WI38 (cell line): Measurements from ENCODE around the gene HES1.

Experiments
- H3K4me3 ChIP-seq: 2 replicates; pipeline ENCODE4 v1.5.1; 2011; ENCODE audit warnings: low read depth, mild to moderate bottlenecking, control low read depth, low read length
- TF ChIP-seq, protein P1 (sequence below): IDR thresholded peaks from 2 replicates; pipeline ENCODE4 v1.5.1; 2012; ENCODE audit warnings: low read depth, mild to moderate bottlenecking, control low read depth, low read length

Gene HES1

GRCh38 chr3:194098081-194098842 is 37.7 kb upstream of the HES1 start:
- no peak overlapping the region for H3K4me3 ChIP-seq
- TF ChIP-seq, protein P1, sequence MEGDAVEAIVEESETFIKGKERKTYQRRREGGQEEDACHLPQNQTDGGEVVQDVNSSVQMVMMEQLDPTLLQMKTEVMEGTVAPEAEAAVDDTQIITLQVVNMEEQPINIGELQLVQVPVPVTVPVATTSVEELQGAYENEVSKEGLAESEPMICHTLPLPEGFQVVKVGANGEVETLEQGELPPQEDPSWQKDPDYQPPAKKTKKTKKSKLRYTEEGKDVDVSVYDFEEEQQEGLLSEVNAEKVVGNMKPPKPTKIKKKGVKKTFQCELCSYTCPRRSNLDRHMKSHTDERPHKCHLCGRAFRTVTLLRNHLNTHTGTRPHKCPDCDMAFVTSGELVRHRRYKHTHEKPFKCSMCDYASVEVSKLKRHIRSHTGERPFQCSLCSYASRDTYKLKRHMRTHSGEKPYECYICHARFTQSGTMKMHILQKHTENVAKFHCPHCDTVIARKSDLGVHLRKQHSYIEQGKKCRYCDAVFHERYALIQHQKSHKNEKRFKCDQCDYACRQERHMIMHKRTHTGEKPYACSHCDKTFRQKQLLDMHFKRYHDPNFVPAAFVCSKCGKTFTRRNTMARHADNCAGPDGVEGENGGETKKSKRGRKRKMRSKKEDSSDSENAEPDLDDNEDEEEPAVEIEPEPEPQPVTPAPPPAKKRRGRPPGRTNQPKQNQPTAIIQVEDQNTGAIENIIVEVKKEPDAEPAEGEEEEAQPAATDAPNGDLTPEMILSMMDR: no peak

GRCh38 chr3:194098843-194099183 is 37.1 kb upstream of the HES1 start:
- H3K4me3 ChIP-seq: no peak overlapping the region
- TF ChIP-seq, protein P1: no peak

- H3K4me3 ChIP-seq: no peak overlapping the region
- TF ChIP-seq, protein P1: no peak
Observed at GRCh38 chr3:194099215-194099614, 36.7 kb upstream of the HES1 start.

DNA sequence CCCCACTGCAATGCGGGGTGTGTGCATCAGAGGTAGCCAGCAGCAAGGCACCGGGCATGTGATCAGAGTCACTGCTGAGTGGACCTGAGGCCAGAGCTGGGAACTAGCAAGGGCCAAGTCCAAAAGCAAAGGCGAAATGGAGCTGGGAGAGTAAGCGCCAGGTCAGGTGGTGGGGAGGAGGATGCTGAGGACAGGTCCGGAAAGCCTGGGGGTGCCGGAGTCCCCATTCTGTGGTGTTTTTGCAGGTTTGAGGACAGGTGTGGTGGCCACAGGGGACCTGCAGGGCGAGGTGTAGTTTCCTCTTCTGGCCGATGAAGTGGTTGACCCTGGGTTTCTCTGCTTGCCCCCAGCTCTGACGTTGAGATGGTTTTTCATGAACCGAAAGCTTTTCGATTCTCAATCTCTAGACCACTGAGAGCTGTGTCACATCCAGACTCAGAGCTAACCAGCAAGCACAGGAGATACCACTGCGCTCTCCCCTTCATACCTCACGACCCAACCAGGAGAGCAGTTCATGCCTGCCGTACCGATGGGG is 35.0 kb upstream of the HES1 start:
- TF ChIP-seq, protein P1: no peak
- no peak overlapping the region for H3K4me3 ChIP-seq

- TF ChIP-seq, protein P1: no peak
- H3K4me3 ChIP-seq: no peak overlapping the region
Observed at GRCh38 chr3:194101592-194102432, 34.1 kb upstream of the HES1 start.

GRCh38 chr3:194102436-194102835 is 33.5 kb upstream of the HES1 start:
- TF ChIP-seq, protein P1: no peak
- H3K4me3 ChIP-seq: no peak overlapping the region

- H3K4me3 ChIP-seq: no peak overlapping the region
- TF ChIP-seq, protein P1: no peak
Observed at GRCh38 chr3:194103505-194103904, 32.4 kb upstream of the HES1 start.
